Loucy (cell line): Measurements from ENCODE around the gene DLGAP5.

Experiments
- EZH2phosphoT487 ChIP-seq: fragments of 200-600 bp; IDR thresholded peaks from 2 replicates; pipeline ENCODE4 v1.6.1; 2018; ENCODE audit warnings: antibody characterized with exemption, mild to moderate bottlenecking, moderate library complexity, borderline replicate concordance
- TF ChIP-seq, protein P1 (sequence below): fragments of 200-600 bp; sonication (generic); conservative IDR thresholded peaks from 2 replicates; pipeline ENCODE4 v1.5.1; 2014; ENCODE audit warnings: mild to moderate bottlenecking, antibody characterized with exemption, low read length

DNA sequence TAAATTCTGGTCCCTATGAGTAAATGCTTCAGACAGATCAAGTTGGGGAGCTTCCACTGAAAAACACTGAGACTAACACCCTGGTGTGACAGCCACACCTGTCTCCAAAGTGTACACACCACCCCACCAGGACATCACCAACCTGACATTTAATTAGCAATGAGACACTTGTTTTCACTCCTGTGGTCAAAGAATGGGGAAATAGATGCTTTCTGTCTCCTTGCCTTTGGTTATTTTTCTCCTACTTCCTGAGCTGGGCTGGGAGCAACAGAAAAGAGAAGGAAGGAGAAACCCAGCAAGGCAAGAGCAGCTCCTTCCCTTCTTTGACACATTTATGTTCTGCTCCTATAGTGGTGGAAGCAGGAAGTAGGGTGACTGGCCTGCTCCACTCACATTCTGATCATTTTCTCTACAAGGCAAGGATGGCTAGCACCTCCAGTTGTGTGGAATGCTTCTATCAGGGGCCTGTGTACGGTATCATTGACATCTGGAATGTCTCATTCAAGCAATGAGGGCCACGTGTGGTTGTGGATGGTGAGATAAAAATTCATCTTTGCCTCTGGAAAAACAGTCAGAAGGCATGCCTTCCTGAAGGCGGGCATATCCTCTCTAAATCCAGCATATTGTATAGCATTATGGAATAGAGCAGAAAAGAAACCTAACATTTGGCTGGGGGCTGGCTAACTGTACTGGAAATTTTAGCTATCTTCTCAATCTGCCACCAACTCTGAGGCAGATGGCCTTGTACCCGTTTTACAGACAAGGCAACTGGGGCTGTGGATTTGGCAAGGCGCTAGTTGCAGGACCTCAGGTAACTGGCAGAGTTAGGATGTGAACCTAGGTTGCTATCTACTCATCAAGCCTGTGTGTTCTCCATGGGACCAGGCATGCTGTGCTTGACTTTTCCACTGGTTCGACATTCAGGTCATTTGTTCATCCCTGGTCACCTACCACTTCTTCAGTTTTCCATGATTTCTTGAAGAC lies 87.1 kb downstream of the DLGAP5 start:
- TF ChIP-seq, protein P1, sequence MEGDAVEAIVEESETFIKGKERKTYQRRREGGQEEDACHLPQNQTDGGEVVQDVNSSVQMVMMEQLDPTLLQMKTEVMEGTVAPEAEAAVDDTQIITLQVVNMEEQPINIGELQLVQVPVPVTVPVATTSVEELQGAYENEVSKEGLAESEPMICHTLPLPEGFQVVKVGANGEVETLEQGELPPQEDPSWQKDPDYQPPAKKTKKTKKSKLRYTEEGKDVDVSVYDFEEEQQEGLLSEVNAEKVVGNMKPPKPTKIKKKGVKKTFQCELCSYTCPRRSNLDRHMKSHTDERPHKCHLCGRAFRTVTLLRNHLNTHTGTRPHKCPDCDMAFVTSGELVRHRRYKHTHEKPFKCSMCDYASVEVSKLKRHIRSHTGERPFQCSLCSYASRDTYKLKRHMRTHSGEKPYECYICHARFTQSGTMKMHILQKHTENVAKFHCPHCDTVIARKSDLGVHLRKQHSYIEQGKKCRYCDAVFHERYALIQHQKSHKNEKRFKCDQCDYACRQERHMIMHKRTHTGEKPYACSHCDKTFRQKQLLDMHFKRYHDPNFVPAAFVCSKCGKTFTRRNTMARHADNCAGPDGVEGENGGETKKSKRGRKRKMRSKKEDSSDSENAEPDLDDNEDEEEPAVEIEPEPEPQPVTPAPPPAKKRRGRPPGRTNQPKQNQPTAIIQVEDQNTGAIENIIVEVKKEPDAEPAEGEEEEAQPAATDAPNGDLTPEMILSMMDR: no peak
- no peak for TF ChIP-seq EZH2phosphoT487
